Central memory CD8-positive, alpha-beta T cell (primary cell): ENCODE data around the gene IFI27L1.
A peak's percentile ranks its signal among the peaks of the same experiment; 100 is the strongest.

ENCODE experiments used
- ATAC-seq: fragments of 150-1000 bp; cut with Tn5 transposase; replicated peaks from 2 replicates; pipeline ENCODE4 v1.10.0; 2022; ENCODE audit warnings: mild to moderate bottlenecking, moderate FRiP score, moderate number of reproducible peaks; ENCODE audit not compliant: poor library complexity, severe bottlenecking; ENCODE audit errors: extremely low read depth
- DNase-seq, 2 donors: peaks; one replicate each; pipeline ENCODE4 v3.0.0; 2021; ENCODE audit warnings: low spot score in 2 of 2
- H3K27ac Mint-ChIP-seq: one replicate; pipeline ENCODE4 v1.8.0; 2022; ENCODE audit warnings: low read depth, mild to moderate bottlenecking, moderate library complexity, mixed read lengths
- H3K27me3 Mint-ChIP-seq: one replicate; pipeline ENCODE4 v1.8.0; 2022; ENCODE audit warnings: mixed read lengths
- H3K36me3 Mint-ChIP-seq: one replicate; pipeline ENCODE4 v1.8.0; 2022; ENCODE audit warnings: mild to moderate bottlenecking, moderate library complexity, mixed read lengths; ENCODE audit not compliant: insufficient read depth
- H3K4me1 Mint-ChIP-seq: one replicate; pipeline ENCODE4 v1.8.0; 2022; ENCODE audit warnings: mixed read lengths
- H3K4me3 Mint-ChIP-seq: one replicate; pipeline ENCODE4 v1.8.0; 2022; ENCODE audit warnings: mild to moderate bottlenecking, moderate library complexity, mixed read lengths
- H3K9me3 Mint-ChIP-seq: one replicate; pipeline ENCODE4 v1.8.0; 2022; ENCODE audit warnings: mixed read lengths

The IFI27L1 gene

DNA sequence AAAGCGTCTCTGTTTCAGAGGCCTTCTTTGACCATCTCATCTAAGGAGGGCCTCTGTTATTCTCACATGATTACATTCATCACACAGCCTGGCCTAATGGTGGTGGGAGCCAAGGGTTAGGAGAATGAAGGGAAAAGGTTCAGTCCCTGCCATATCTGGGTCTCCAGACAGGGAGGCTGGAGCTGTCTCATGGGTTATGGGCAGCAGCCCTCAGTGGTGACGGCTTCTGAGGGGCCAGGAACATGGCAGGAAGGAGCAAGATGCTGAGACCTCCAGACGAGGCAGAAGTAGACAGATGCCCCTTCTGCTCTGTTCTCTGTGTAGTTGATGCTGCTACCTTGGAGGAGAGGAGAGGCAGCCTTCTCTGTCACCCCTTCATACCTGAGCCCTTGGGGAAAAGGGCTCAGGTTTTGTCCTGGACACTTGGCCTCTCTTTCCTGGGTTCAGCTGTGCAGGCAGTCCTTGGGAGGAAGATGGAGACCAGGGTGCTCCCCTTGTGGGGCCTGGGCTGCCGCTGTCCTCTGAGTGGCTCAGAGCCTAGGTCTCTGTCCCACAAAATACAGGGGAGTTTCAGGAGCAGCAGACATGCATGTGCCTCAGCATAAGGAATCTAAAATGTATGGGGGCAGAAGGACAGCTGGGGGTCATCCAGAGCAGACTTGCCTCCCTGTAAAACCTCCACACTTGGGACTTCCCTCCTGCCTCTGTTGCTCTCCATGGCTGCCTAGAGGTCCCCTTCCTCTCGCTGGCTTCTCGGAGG lies 44.7 kb downstream of the IFI27L1 start:
- peaks cover 21% of the 10 kb centered on the region for H3K4me1 Mint-ChIP-seq
- DNase-seq = no peak
- H3K4me3 Mint-ChIP-seq = no peak overlapping the region
- no peak for ATAC-seq
- no peak overlapping the region for H3K27ac Mint-ChIP-seq
- H3K9me3 Mint-ChIP-seq = peaks cover 2% of the 10 kb centered on the region
- peaks cover 4% of the 10 kb centered on the region for H3K36me3 Mint-ChIP-seq
- H3K27me3 Mint-ChIP-seq = peaks cover 14% of the 10 kb centered on the region

DNA sequence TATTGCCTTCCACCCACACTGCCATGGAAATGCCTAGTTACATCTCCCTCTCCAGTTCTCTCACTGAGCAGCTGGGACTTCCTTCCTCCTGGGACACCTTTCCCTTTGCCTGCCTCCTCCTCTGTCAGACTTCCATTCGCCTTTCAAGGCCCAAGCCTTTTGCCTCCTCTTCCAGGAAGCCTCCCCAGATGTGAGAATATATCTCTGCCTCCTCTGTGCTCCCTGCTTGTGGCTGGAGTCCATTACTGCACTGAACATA lies 45.2 kb downstream of the IFI27L1 start:
- no peak overlapping the region for H3K27ac Mint-ChIP-seq

DNA sequence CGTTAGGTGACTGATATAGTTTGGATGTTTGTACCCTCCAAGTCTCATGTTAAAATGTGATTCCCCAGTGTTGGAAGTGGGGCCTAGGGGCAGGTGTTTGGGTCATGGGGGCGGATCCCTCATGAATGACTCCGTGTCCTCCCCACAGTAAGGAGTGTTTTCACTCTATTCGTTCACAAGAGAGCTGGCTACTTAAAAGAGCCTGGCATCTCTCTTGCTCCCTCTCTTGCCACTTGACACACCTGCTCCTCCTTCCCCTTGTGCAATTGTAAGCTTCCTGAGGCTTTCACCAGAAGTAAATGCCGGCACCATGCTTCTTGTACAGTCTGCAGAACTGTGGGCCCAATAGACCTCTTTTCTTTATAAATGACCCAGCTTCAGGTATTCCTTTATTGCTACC lies 45.7 kb downstream of the IFI27L1 start:
- Mint-ChIP-seq H3K4me1 (peaks cover 21% of the 10 kb centered on the region), H3K27ac (no peak overlapping the region), H3K36me3 (peaks cover 4% of the 10 kb centered on the region), H3K4me3 (no peak overlapping the region), H3K9me3 (no peaks in the 10 kb centered on the region), H3K27me3 (peaks cover 5% of the 10 kb centered on the region)
- DNase-seq (no peak), ATAC-seq (no peak)

More for the DNA sequence above, 45.2 kb downstream of the IFI27L1 start:
- Mint-ChIP-seq H3K9me3 (no peaks in the 10 kb centered on the region), H3K27me3 (peaks cover 9% of the 10 kb centered on the region), H3K36me3 (peaks cover 4% of the 10 kb centered on the region), H3K4me1 (peaks cover 21% of the 10 kb centered on the region), H3K4me3 (no peak overlapping the region)
- DNase-seq = no peak
- ATAC-seq = no peak

DNA sequence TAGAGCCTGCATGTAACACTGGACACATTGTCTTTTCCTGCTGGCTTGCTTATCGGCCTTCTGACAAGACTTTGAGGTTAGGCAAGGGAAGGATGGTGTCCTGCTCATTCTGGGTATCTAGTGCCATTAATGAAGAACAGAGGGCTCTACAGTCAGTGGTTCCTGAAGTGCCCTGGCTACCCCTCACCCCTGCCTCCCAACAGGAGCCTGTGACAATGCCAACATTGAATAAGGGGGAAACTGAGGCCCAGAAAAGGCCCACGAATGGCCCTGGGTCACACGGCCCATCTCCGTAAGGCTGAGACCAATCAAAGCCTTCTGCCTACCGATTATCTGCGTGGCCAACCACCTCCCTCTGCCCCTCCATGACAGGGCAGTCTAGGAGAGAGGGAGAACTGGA lies 46.2 kb downstream of the IFI27L1 start:
- Mint-ChIP-seq H3K4me3 (peak overlapping the region; percentile 89), H3K36me3 (peaks cover 4% of the 10 kb centered on the region), H3K9me3 (no peaks in the 10 kb centered on the region), H3K27ac (no peak overlapping the region), H3K4me1 (peaks cover 21% of the 10 kb centered on the region), H3K27me3 (no peaks in the 10 kb centered on the region)
- ATAC-seq (no peak), DNase-seq (no peak)

DNA sequence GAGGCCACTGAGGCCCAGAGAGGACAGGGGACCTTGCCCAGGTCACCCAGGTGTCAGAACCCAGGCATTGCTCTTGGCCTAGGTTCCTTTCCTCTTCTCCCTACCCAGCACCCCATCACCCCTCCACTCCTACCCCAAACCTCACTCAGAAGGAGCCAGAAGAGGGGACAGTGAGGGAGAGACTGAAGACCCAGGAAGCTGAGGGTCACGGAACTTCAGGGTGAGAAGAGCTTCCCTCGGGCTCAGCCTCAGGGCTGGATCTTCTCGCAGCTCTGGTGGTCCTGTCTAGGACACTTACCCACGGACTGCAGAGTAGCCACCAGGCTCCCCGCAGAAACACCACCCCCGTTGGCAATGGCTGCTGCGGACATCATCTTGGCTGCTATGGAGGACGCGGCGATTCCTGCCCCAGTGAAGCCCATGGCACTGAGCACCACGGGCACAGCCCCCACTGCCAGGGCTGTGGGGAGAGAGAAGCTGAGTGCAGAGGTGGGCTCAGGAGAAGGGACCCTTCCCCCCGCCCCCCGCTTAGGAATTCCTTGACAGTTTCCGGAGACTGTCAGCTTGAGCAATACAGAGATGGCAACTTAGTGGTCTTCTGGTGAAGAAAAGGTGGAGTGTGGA lies 47.2 kb downstream of the IFI27L1 start:
- Mint-ChIP-seq H3K27ac (peak overlapping the region; percentile 89), H3K4me3 (peak overlapping the region; percentile 89), H3K27me3 (no peaks in the 10 kb centered on the region), H3K36me3 (peaks cover 4% of the 10 kb centered on the region), H3K9me3 (no peaks in the 10 kb centered on the region), H3K4me1 (peaks cover 21% of the 10 kb centered on the region)
- ATAC-seq (no peak), DNase-seq (no peak)

DNA sequence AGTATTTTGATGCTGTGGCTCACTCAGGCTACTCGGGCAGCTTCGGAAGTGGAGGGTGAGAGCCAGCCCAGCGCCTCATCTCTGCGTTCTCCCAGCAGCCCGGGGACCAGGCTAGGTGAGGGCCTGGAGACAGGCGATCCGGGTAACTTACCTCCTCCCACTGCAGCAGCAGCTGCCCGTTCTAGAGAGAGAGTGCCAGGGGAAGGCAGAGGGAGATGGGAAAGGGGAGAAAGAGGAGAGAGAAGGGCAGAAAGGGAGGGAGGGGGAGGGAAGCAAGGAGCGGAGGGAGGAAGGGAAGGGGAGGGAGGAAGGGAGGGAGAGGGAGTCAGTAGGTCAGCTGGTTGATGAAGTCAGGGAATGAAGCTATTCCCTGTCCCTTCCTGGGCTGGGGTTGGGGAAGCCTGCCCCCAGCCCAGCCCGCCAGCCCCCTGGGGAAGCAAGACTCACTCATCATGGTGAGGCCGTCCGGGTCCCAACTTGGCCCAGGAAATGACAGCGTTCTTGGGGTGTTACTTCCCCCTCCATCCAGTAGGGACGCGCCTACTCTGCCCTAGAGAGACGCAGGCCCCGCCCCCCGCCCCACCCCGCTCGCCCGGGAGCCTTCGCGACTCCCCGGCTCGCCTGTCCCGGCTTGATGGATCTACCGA lies 48.1 kb downstream of the IFI27L1 start, which contains the start of gene IFI27L2:
IFI27L2 (minus strand) TSS at position 494 of the 647 bp plus-strand sequence; CDS start at position 454, 40 bp downstream.
- DNase-seq = peak in 1 of 2 donors; percentile 30
- Mint-ChIP-seq H3K4me1 (peaks cover 21% of the 10 kb centered on the region), H3K27ac (peak within 1 kb of the TSS; percentile 89), H3K27me3 (no peaks in the 10 kb centered on the region), H3K9me3 (no peaks in the 10 kb centered on the region), H3K4me3 (peak within 1 kb of the TSS; percentile 89), H3K36me3 (peaks cover 4% of the 10 kb centered on the region)
- ATAC-seq = peak; percentile 90

DNA sequence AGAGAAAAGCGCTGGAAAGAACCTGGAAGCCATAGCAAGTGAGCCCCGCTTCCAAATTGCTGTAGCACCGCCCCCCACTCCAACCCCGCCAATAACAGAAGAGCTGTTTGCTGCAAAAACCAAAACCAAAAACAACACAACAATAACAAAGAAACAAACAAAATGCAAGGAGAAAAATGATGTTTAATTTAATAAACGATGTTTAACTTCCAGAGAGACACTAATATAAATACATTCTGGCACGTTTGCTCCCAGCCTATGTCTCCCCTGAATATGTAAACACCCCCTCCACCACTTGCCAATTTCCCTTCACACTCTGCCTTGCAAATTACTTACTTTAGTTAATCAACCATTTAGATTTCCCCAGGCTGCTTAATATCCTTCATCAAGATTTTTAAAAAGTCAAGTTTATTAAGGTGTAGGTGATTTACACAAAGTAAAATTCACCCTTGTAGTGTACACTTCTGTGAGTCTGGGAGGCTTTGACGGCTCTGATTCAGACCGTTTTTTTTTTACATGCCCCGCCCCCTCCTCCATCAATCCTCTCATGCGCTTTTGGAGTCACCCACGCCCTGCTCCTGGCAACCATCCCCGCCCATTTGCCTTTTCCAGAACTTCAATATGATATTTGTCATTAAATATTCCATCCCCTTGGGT lies 48.8 kb downstream of the IFI27L1 start:
- ATAC-seq = peak; percentile 43
- Mint-ChIP-seq H3K36me3 (peaks cover 4% of the 10 kb centered on the region), H3K4me1 (peaks cover 21% of the 10 kb centered on the region), H3K9me3 (peaks cover 1% of the 10 kb centered on the region), H3K27me3 (peaks cover 4% of the 10 kb centered on the region), H3K4me3 (peak overlapping the region; percentile 89), H3K27ac (peak overlapping the region; percentile 89)
- DNase-seq = no peak

- no peak overlapping the region for H3K27ac Mint-ChIP-seq
- no peak overlapping the region for H3K4me3 Mint-ChIP-seq
- peaks cover 21% of the 10 kb centered on the region for H3K4me1 Mint-ChIP-seq
- peaks cover 10% of the 10 kb centered on the region for H3K27me3 Mint-ChIP-seq
- peaks cover 4% of the 10 kb centered on the region for H3K36me3 Mint-ChIP-seq
- ATAC-seq = no peak
- H3K9me3 Mint-ChIP-seq = peaks cover 9% of the 10 kb centered on the region
- peak; percentile 27 to 54 for DNase-seq
Observed at GRCh38 chr14:94132285-94132887, 51.3 kb downstream of the IFI27L1 start.

DNA sequence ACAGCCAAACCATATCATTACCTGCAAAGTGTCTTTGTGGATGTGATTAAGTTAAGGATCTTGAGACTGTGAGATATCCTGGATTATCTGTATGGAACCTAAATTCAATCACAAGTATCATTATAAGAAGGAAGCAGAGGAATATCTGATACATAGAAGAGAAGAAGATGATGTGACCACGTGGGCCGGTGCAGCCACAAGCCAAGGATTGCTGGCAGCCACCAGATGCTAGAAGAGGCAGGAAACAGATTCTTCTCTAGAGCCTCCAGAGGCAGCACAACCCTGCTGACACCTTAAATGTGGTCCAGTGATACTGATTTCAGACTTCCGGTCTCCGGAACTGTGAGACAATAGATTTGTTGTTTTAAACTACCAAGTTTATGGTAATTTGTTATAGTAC lies 54.4 kb downstream of the IFI27L1 start:
- no peak for ATAC-seq
- Mint-ChIP-seq H3K9me3 (peaks cover 9% of the 10 kb centered on the region), H3K36me3 (no peaks in the 10 kb centered on the region), H3K4me1 (peaks cover under 1% of the 10 kb centered on the region), H3K27me3 (peaks cover 20% of the 10 kb centered on the region), H3K27ac (no peak overlapping the region), H3K4me3 (no peak overlapping the region)
- no peak for DNase-seq

DNA sequence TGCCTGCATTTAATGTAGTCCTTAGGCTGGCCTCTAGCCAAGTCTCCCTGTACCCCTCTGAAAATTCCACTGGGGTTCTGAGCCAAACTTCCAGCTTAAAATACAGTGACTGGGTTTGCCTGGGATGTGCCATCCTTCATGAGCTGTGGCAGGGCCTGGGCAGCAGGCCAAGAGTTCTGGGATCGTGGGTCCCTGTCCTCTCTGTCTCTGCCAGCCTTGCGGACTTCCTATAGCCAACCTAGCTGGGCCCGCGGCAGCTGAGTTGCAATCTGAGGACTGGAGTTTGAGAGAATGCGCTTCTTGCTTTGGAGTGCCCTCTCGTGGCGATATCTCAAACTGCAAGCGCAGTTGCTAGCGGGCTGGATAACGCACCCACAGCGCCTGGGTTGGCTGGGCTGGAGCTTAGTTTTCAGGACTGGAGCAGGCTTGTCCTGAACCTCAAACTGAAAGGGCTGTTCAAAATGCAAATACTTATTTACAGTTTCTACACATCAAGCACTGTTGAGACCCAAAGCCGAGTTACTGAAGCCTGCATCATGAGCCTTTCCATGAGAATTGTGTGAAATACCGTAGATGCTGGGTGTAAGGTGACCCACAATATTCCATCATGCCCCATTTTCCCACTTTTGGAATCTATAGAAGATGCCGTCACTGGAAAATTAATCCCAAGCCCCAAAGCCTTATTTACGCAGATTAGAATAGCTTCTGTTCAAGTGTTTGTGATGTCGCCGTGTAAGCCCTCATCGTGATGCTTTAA lies 55.6 kb downstream of the IFI27L1 start:
- Mint-ChIP-seq H3K27ac (no peak overlapping the region), H3K36me3 (no peaks in the 10 kb centered on the region), H3K4me1 (no peaks in the 10 kb centered on the region), H3K9me3 (peaks cover 9% of the 10 kb centered on the region), H3K27me3 (peaks cover 20% of the 10 kb centered on the region), H3K4me3 (no peak overlapping the region)
- ATAC-seq = peak; percentile 78
- DNase-seq = peak; percentile 75 to 84

DNA sequence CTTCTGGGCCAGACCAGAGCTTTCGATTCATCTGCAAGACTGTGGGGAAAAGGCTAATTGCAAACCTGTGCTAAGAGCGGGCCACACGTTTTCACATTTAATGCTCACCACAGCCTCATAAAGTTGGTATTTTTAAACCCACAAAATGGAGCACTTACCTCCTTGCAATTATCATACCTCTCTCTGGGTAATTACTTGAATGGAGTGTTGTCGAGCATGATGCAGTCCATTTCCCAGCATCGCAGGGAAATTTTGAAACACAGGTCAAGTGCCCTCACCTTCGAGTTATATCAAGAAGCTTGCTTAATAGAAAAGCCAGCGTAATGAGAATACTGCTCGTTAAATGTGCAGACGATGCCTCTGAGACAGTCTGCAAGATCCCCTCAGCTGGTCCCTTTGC lies 57.1 kb downstream of the IFI27L1 start:
- ATAC-seq (no peak), DNase-seq (no peak)
- Mint-ChIP-seq H3K9me3 (peaks cover 9% of the 10 kb centered on the region), H3K27me3 (peaks cover 20% of the 10 kb centered on the region), H3K36me3 (no peaks in the 10 kb centered on the region), H3K27ac (no peak overlapping the region), H3K4me1 (no peaks in the 10 kb centered on the region), H3K4me3 (no peak overlapping the region)

DNA sequence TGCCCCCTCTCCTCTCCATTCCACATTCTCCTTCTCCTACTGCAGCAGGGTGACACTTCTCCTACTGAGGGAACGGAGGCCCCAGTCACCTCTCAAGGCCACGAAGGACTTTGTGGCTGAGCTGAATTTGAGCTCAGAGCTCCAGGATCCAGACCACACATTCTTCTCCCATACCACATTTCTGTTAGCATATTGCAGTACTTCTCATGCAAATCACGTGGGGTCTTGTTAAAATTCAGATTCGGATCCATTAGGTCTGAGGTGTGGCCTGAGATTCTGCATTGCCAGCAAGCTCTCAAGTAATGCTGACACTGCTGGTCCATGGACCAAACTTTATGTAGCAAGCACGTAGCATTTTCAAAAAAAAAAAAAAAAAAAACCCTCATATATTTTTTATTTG lies 57.9 kb downstream of the IFI27L1 start:
- no peaks in the 10 kb centered on the region for H3K4me1 Mint-ChIP-seq
- no peak for ATAC-seq
- H3K9me3 Mint-ChIP-seq = peaks cover 9% of the 10 kb centered on the region
- DNase-seq = no peak
- H3K36me3 Mint-ChIP-seq = no peaks in the 10 kb centered on the region
- no peak overlapping the region for H3K4me3 Mint-ChIP-seq
- no peak overlapping the region for H3K27ac Mint-ChIP-seq
- peaks cover 20% of the 10 kb centered on the region for H3K27me3 Mint-ChIP-seq
